ENCODE results near the gene OR1C1.

The OR1C1 gene

DNA sequence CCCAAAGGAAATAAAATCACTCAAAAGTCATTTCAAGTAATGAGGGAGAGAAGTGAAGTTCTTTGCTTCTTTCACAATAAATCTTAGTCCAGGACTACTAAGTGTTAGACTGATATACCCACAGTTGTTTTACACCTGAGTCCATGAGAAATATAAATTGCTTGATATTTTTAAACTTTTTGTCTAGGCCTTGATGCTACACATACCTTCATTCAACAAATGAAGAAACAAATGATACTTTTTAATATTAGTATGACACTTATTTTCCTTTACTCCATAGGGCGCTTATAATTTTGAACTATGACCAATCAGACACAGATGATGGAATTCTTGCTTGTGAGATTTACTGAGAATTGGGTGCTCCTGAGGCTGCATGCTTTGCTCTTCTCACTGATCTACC, 22.0 kb downstream of the OR1C1 start, which contains the start of gene OR14K1:
OR14K1 (plus strand) TSS at position 301 of the 400 bp plus-strand sequence; CDS start at position 301, 0 bp downstream.
- Histone ChIP-seq H2AFZ (ENCODE audit: low read length) (no peak within 1 kb of the TSS), H3K4me3 (ENCODE audit: low read length, poor library complexity, severe bottlenecking) (no peak within 1 kb of the TSS), H3K79me2 (ENCODE audit: insufficient read depth, low read length) (no peaks in the 10 kb centered on the region), H3K4me2 (ENCODE audit: low read depth, low read length, poor library complexity, severe bottlenecking) (no peak within 1 kb of the TSS), H3K9me2 (replicated peaks; ENCODE audit: low read depth, low read length) (no peaks in the 10 kb centered on the region), H3F3A (ENCODE audit: low read depth) (no peaks in the 10 kb centered on the region), H3K4me1 (ENCODE audit: insufficient read depth, low read length, poor library complexity, severe bottlenecking) (no peaks in the 10 kb centered on the region), H3K27me3 (ENCODE audit: insufficient read depth, low read length, poor library complexity, severe bottlenecking) (no peaks in the 10 kb centered on the region), H3K36me3 (ENCODE audit: insufficient read depth, low read length) (no peaks in the 10 kb centered on the region), H3K9ac (ENCODE audit: low read depth, low read length, poor library complexity, severe bottlenecking) (no peak within 1 kb of the TSS), H3K9me3 (ENCODE audit: insufficient read depth, low read depth, low read length) (no peaks in the 10 kb centered on the region), H4K20me1 (ENCODE audit: insufficient read depth, low read length, poor library complexity, severe bottlenecking) (no peaks in the 10 kb centered on the region)
- TF ChIP-seq, protein P1, sequence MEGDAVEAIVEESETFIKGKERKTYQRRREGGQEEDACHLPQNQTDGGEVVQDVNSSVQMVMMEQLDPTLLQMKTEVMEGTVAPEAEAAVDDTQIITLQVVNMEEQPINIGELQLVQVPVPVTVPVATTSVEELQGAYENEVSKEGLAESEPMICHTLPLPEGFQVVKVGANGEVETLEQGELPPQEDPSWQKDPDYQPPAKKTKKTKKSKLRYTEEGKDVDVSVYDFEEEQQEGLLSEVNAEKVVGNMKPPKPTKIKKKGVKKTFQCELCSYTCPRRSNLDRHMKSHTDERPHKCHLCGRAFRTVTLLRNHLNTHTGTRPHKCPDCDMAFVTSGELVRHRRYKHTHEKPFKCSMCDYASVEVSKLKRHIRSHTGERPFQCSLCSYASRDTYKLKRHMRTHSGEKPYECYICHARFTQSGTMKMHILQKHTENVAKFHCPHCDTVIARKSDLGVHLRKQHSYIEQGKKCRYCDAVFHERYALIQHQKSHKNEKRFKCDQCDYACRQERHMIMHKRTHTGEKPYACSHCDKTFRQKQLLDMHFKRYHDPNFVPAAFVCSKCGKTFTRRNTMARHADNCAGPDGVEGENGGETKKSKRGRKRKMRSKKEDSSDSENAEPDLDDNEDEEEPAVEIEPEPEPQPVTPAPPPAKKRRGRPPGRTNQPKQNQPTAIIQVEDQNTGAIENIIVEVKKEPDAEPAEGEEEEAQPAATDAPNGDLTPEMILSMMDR (conservative IDR thresholded peaks at IDR 0.05; ENCODE audit: low read length) = no peak
- TF ChIP-seq EZH2phosphoT487 (IDR thresholded peaks at IDR 0.05; ENCODE audit: borderline replicate concordance) = no peak

DNA sequence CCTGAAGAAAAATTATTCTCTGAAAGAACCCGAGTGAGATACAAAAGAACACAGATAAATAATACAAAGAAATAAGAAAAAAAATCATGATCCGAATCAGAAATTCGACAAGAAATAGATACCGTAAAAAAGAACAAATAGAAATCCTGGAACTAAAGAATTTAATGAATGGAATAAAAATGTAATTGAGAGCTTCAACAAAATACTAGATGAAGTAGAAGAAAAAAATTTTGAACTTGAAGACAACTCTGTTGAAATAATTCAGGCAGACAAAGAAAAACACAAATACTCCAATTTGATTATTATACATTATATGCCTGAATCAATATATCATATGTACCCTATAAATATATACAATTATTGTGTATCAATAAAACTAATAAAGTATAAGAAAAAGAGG, 39.1 kb downstream of the OR1C1 start:
- no peaks in the 10 kb centered on the region for H4K20me1 ChIP-seq (ENCODE audit: insufficient read depth, low read length, poor library complexity, severe bottlenecking)
- H3K9me3 ChIP-seq (ENCODE audit: insufficient read depth, low read depth, low read length) = no peaks in the 10 kb centered on the region
- TF ChIP-seq, protein P1 (conservative IDR thresholded peaks at IDR 0.05; ENCODE audit: low read length) = no peak
- no peak for TF ChIP-seq EZH2phosphoT487 (IDR thresholded peaks at IDR 0.05; ENCODE audit: borderline replicate concordance)
- H3F3A ChIP-seq (ENCODE audit: low read depth) = no peaks in the 10 kb centered on the region
- no peak overlapping the region for H3K4me2 ChIP-seq (ENCODE audit: low read depth, low read length, poor library complexity, severe bottlenecking)
- H3K4me3 ChIP-seq (ENCODE audit: low read length, poor library complexity, severe bottlenecking) = no peak overlapping the region
- no peaks in the 10 kb centered on the region for H3K9me2 ChIP-seq (replicated peaks; ENCODE audit: low read depth, low read length)
- H3K27me3 ChIP-seq (ENCODE audit: insufficient read depth, low read length, poor library complexity, severe bottlenecking) = no peaks in the 10 kb centered on the region
- H3K4me1 ChIP-seq (ENCODE audit: insufficient read depth, low read length, poor library complexity, severe bottlenecking) = no peaks in the 10 kb centered on the region
- H3K36me3 ChIP-seq (ENCODE audit: insufficient read depth, low read length) = no peaks in the 10 kb centered on the region
- H3K9ac ChIP-seq (ENCODE audit: low read depth, low read length, poor library complexity, severe bottlenecking) = no peak overlapping the region
- H2AFZ ChIP-seq (ENCODE audit: low read length) = no peak overlapping the region
- no peaks in the 10 kb centered on the region for H3K79me2 ChIP-seq (ENCODE audit: insufficient read depth, low read length)

DNA sequence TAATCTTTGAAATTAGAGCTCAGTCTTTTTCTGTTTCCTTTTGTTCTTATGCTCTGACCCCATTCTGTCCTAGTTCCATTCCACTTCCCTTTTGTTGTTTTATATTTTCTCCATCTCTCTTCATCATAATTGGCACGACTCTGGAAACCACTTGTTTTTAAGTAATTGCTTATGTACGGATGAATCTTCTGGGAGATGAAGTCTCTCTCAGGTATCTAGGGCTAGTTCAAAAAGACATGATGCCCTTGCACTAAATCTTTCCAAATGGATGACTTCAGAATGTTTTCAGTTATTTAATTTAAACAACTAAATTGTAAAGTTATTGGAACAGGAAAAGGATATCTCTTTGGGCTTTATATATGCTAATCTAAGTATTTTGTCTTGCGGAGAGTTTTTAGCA, 43.8 kb downstream of the OR1C1 start, which contains the start of gene OR6F1:
OR6F1 (minus strand) TSS at position 101 of the 400 bp plus-strand sequence. CDS start 3,891 bp downstream, outside the sequence.
- no peaks in the 10 kb centered on the region for H3F3A ChIP-seq (ENCODE audit: low read depth)
- no peaks in the 10 kb centered on the region for H4K20me1 ChIP-seq (ENCODE audit: insufficient read depth, low read length, poor library complexity, severe bottlenecking)
- no peak within 1 kb of the TSS for H3K4me2 ChIP-seq (ENCODE audit: low read depth, low read length, poor library complexity, severe bottlenecking)
- H3K9ac ChIP-seq (ENCODE audit: low read depth, low read length, poor library complexity, severe bottlenecking) = no peak within 1 kb of the TSS
- H3K4me1 ChIP-seq (ENCODE audit: insufficient read depth, low read length, poor library complexity, severe bottlenecking) = no peaks in the 10 kb centered on the region
- H3K79me2 ChIP-seq (ENCODE audit: insufficient read depth, low read length) = no peaks in the 10 kb centered on the region
- H3K9me2 ChIP-seq (replicated peaks; ENCODE audit: low read depth, low read length) = no peaks in the 10 kb centered on the region
- no peaks in the 10 kb centered on the region for H3K9me3 ChIP-seq (ENCODE audit: insufficient read depth, low read depth, low read length)
- H3K27me3 ChIP-seq (ENCODE audit: insufficient read depth, low read length, poor library complexity, severe bottlenecking) = no peaks in the 10 kb centered on the region
- H2AFZ ChIP-seq (ENCODE audit: low read length) = no peak within 1 kb of the TSS
- H3K36me3 ChIP-seq (ENCODE audit: insufficient read depth, low read length) = no peaks in the 10 kb centered on the region
- no peak within 1 kb of the TSS for H3K4me3 ChIP-seq (ENCODE audit: low read length, poor library complexity, severe bottlenecking)
- TF ChIP-seq EZH2phosphoT487 (IDR thresholded peaks at IDR 0.05; ENCODE audit: borderline replicate concordance) = no peak
- TF ChIP-seq, protein P1 (conservative IDR thresholded peaks at IDR 0.05; ENCODE audit: low read length) = no peak
